Fibroblast of the aortic adventitia (primary cell): Measurements from ENCODE around the gene B4GALT5. TPM values are rescaled to one million over a fixed set of nuclear protein-coding genes. Genes with fewer than 3 reads are reported as not detected.

Experiments
- DNase-seq: peaks from one replicate; pipeline ENCODE4 v3.0.0-alpha.2; 2010; ENCODE audit warnings: low read depth
- H3K4me3 ChIP-seq: 2 replicates; pipeline ENCODE4 v1.5.1; 2011; ENCODE audit warnings: low read depth, mild to moderate bottlenecking, control low read depth, low read length, moderate library complexity
- CTCF ChIP-seq: IDR thresholded peaks from 2 replicates; pipeline ENCODE4 v1.5.1; 2011; ENCODE audit warnings: mild to moderate bottlenecking, low read length, control low read depth, inconsistent platforms; ENCODE audit not compliant: insufficient read depth
- total RNA-seq: library from RNA; depleted of rRNA; stranded (reverse); fragments of >200 nt; gene quantifications from 2 replicates; pipeline ENCODE4 v1.2.3, GENCODE V29; 2012; ENCODE audit warnings: low replicate concordance

B4GALT5 gene
- total RNA-seq, 1 donor = 23.4 TPM

- TF ChIP-seq CTCF = no peak
- no peak for DNase-seq
- H3K4me3 ChIP-seq = no peak overlapping the region
These were observed 19.1 kb downstream of the B4GALT5 start for GRCh38 chr20:49694450-49695071.

GRCh38 chr20:49693435-49694171 is 20.1 kb downstream of the B4GALT5 start:
- H3K4me3 ChIP-seq = no peak overlapping the region
- DNase-seq = no peak
- no peak for TF ChIP-seq CTCF

- DNase-seq = no peak
- H3K4me3 ChIP-seq = no peak overlapping the region
- no peak for TF ChIP-seq CTCF
These were observed 20.7 kb downstream of the B4GALT5 start for GRCh38 chr20:49692941-49693340.

GRCh38 chr20:49691818-49692568 is 21.7 kb downstream of the B4GALT5 start:
- no peak for DNase-seq
- no peak for TF ChIP-seq CTCF
- H3K4me3 ChIP-seq = no peak overlapping the region

- H3K4me3 ChIP-seq = no peak overlapping the region
- TF ChIP-seq CTCF = no peak
- DNase-seq = peak; percentile 71
These were observed 22.6 kb downstream of the B4GALT5 start for GRCh38 chr20:49690899-49691620.
